D721Med (cell line): ENCODE results near the gene TMEM201.

ENCODE experiments used
- DNase-seq: peaks from one replicate; pipeline ENCODE4 v3.0.0; 2011; ENCODE audit warnings: low spot score; ENCODE audit not compliant: insufficient read length
- FAIRE-seq: peaks from 2 replicates; lab custom pipeline; 2011; peaks lifted over from hg19 to GRCh38; lab: Jason Lieb, UNC
- TF ChIP-seq, protein P1 (sequence below): IDR thresholded peaks from 2 replicates; pipeline ENCODE4 v1.5.1; 2012; ENCODE audit warnings: mild to moderate bottlenecking, control low read depth; ENCODE audit not compliant: insufficient read depth; ENCODE audit errors: missing control alignments

Gene TMEM201

GRCh38 chr1:9634582-9634981 is 45.9 kb downstream of the TMEM201 start:
- TF ChIP-seq, protein P1, sequence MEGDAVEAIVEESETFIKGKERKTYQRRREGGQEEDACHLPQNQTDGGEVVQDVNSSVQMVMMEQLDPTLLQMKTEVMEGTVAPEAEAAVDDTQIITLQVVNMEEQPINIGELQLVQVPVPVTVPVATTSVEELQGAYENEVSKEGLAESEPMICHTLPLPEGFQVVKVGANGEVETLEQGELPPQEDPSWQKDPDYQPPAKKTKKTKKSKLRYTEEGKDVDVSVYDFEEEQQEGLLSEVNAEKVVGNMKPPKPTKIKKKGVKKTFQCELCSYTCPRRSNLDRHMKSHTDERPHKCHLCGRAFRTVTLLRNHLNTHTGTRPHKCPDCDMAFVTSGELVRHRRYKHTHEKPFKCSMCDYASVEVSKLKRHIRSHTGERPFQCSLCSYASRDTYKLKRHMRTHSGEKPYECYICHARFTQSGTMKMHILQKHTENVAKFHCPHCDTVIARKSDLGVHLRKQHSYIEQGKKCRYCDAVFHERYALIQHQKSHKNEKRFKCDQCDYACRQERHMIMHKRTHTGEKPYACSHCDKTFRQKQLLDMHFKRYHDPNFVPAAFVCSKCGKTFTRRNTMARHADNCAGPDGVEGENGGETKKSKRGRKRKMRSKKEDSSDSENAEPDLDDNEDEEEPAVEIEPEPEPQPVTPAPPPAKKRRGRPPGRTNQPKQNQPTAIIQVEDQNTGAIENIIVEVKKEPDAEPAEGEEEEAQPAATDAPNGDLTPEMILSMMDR = no peak
- no peak for FAIRE-seq

DNA sequence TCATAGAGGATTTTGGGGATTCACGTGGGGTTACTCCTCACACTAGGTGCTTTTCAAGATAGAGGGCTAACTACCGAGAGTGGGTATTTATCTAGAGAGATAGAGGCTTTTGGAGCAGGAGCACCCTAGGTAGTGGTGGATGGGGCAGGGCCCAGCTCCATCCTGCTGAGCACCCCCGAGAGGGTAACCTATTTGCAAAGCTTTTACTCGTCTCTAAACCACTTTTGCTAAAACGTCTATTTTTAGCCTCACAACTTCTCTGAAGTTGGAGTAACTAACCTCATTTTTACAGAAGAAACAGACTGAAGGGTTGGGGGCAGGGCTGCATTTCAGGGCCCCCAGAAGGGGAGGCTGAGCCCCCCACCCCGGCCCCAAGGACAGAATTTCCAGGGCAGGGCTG is 50.5 kb downstream of the TMEM201 start:
- no peak for FAIRE-seq
- TF ChIP-seq, protein P1 = no peak
- no peak for DNase-seq

More at GRCh38 chr1:9634582-9634981, 45.9 kb downstream of the TMEM201 start:
- no peak for DNase-seq

- TF ChIP-seq, protein P1 = no peak
- FAIRE-seq = no peak
- no peak for DNase-seq
Measured at GRCh38 chr1:9643351-9644256, 54.9 kb downstream of the TMEM201 start.

DNA sequence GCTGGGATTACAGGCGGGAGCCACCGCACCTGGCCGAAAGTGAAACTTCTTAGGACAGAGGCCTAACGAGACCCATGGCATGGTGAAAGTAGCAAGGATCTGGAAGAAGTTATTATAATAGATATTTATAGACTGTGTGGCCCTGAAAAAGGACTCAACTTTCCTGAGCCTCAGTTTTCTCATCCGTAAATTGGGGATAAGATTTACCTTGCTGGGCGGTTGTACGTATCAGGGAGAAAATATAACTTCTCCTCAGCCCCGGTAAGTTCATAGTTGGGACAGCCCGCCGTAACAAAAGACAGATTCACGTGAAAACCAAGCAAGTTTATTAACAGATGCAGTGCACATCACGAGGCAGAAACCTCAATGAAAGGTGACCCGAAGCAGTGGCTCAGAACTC is 57.3 kb downstream of the TMEM201 start:
- FAIRE-seq (no peak), DNase-seq (no peak)
- TF ChIP-seq, protein P1 = no peak

DNA sequence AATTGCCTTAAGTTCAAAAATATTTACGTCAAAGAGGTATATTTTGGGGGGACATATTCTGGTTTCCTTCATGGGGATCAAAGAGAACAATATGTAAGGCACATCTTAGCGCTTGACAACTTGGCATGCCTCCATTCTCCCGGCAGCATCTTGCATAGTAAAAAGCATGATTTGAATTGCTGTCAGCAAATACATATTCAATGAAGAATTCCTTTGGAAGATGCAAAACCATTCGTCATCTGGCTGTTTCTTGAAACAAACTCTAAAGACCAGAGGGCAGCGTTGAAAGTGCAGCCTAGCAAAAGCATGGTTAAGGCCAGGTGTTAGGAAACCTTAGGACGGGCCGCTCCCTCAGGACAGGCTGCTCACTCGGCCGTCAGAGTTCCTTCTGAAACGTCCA is 59.5 kb downstream of the TMEM201 start:
- TF ChIP-seq, protein P1 = no peak
- no peak for DNase-seq
- FAIRE-seq = no peak

DNA sequence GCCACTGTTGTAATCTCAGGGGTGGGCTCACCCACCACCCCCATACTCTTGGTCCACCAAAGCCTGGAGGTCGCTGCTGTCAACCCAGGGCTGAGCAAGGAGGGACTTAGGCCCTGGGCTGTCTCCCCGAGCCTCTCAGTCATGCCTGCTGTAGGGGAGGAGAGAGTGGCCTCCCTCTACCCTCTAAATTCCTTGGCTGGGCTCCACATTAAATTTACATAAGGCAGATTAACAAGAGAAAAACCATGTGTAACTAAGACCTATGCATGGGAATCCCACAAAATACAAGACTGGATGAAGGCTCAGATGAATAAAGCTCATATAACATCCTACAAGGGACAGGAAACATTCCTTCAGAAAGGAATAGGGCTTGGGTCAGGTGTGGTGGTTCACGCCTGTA is 61.1 kb downstream of the TMEM201 start:
- TF ChIP-seq, protein P1 = no peak
- FAIRE-seq = no peak

DNA sequence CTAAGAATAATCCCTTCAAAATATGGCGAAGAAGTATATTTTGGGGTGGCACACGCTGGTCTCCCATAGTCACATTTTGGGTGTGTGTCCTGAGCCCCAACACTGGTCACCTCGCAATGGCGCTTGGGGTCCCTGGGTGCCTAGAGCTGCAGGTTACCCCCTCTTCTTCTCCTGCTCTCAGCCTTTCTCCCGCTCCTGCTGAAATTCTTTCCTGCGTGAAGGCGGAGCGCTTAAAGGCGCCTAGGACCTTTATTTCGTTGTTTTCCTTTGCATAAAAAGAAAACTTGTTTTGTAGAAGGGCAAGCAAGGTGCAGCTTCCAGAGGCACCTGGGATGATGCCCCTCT is 62.5 kb downstream of the TMEM201 start:
- TF ChIP-seq, protein P1 = no peak
- FAIRE-seq = no peak
- DNase-seq = no peak

More for the DNA sequence above, 61.1 kb downstream of the TMEM201 start:
- no peak for DNase-seq
